Measurements from ENCODE around the gene INPP5J. TPM values are rescaled to one million over a fixed set of nuclear protein-coding genes. Genes with fewer than 3 reads are reported as not detected.

The INPP5J gene
- polyA plus RNA-seq, 1 donor from 2014 or later: 3.7 TPM

- no peaks in the 10 kb centered on the region for H4K20me1 ChIP-seq (ENCODE audit: insufficient read depth)
- H3K4me2 ChIP-seq (ENCODE audit: low read length): no peak overlapping the region
- H3K36me3 ChIP-seq (ENCODE audit: insufficient read depth, low read length): no peaks in the 10 kb centered on the region
- TF ChIP-seq TAF1 (IDR thresholded peaks at IDR 0.05; ENCODE audit: low read depth) (no peak), RAD21 (conservative IDR thresholded peaks at IDR 0.05) (no peak), CTCF (IDR thresholded peaks at IDR 0.05; ENCODE audit: poor library complexity, severe bottlenecking) (no peak), REST (IDR thresholded peaks at IDR 0.05; ENCODE audit: borderline replicate concordance) (no peak), EZH2 (IDR thresholded peaks at IDR 0.05; ENCODE audit: borderline replicate concordance, insufficient read depth, low read length, poor library complexity, severe bottlenecking) (no peak), EP300 (conservative IDR thresholded peaks at IDR 0.05; ENCODE audit: poor library complexity, severe bottlenecking) (no peak), POLR2AphosphoS5 (IDR thresholded peaks at IDR 0.05) (no peak), MXI1 (conservative IDR thresholded peaks at IDR 0.05; ENCODE audit: poor library complexity, severe bottlenecking) (no peak), SMC3 (conservative IDR thresholded peaks at IDR 0.05; ENCODE audit: poor library complexity) (no peak)
- no peaks in the 10 kb centered on the region for H3F3A ChIP-seq (ENCODE audit: insufficient read depth, low read length, poor library complexity, severe bottlenecking)
- H3K9ac ChIP-seq (ENCODE audit: low read length): no peak overlapping the region
- H3K4me3 ChIP-seq (ENCODE audit: low read length): no peak overlapping the region
- H2AFZ ChIP-seq (ENCODE audit: low read depth, low read length): no peak overlapping the region
- H3K27ac ChIP-seq (ENCODE audit: low read length): no peak overlapping the region
- no peaks in the 10 kb centered on the region for H3K9me3 ChIP-seq (ENCODE audit: low read length)
- no peaks in the 10 kb centered on the region for H3K27me3 ChIP-seq (ENCODE audit: insufficient read depth, low read depth, low read length)
- no peaks in the 10 kb centered on the region for H3K9me2 ChIP-seq (ENCODE audit: insufficient read depth, low read length)
- H3K79me2 ChIP-seq (replicated peaks; ENCODE audit: insufficient read depth, low read length): no peaks in the 10 kb centered on the region
These were observed 32.2 kb downstream of the INPP5J start for GRCh38 chr22:31154975-31155374.

- H3K27ac ChIP-seq (ENCODE audit: low read length): no peak overlapping the region
- H3K9me2 ChIP-seq (ENCODE audit: insufficient read depth, low read length): no peaks in the 10 kb centered on the region
- no peaks in the 10 kb centered on the region for H3K27me3 ChIP-seq (ENCODE audit: insufficient read depth, low read depth, low read length)
- TF ChIP-seq POLR2AphosphoS5 (IDR thresholded peaks at IDR 0.05): no peak
- TF ChIP-seq REST (IDR thresholded peaks at IDR 0.05; ENCODE audit: borderline replicate concordance): no peak
- no peak for TF ChIP-seq EZH2 (IDR thresholded peaks at IDR 0.05; ENCODE audit: borderline replicate concordance, insufficient read depth, low read length, poor library complexity, severe bottlenecking)
- TF ChIP-seq EP300 (conservative IDR thresholded peaks at IDR 0.05; ENCODE audit: poor library complexity, severe bottlenecking): no peak
- TF ChIP-seq CTCF (IDR thresholded peaks at IDR 0.05; ENCODE audit: poor library complexity, severe bottlenecking): no peak
- TF ChIP-seq RAD21 (conservative IDR thresholded peaks at IDR 0.05): no peak
- H3K79me2 ChIP-seq (replicated peaks; ENCODE audit: insufficient read depth, low read length): peaks cover 2% of the 10 kb centered on the region
- H3F3A ChIP-seq (ENCODE audit: insufficient read depth, low read length, poor library complexity, severe bottlenecking): no peaks in the 10 kb centered on the region
- no peak overlapping the region for H3K4me2 ChIP-seq (ENCODE audit: low read length)
- H3K9me3 ChIP-seq (ENCODE audit: low read length): no peaks in the 10 kb centered on the region
- no peak overlapping the region for H3K9ac ChIP-seq (ENCODE audit: low read length)
- no peak overlapping the region for H2AFZ ChIP-seq (ENCODE audit: low read depth, low read length)
- no peak overlapping the region for H3K4me3 ChIP-seq (ENCODE audit: low read length)
- no peaks in the 10 kb centered on the region for H4K20me1 ChIP-seq (ENCODE audit: insufficient read depth)
- H3K36me3 ChIP-seq (ENCODE audit: insufficient read depth, low read length): no peaks in the 10 kb centered on the region
These were observed 32.7 kb downstream of the INPP5J start for GRCh38 chr22:31155422-31155821.
